Liver (tissue), 3 donors: ENCODE data around the gene DEPDC5.

Experiments used
- CTCF ChIP-seq: fragments of 150-350 bp; IDR thresholded peaks from 2 replicates; pipeline ENCODE4 v1.5.1; 2017; ENCODE audit warnings: improper control_type of control experiment, low read depth, low read length; ENCODE audit not compliant: missing input control
- EGR1 ChIP-seq, 2 donors: IDR thresholded peaks; 2 replicates each; pipeline ENCODE4 v1.6.1; 2016 to 2018; ENCODE audit warnings: antibody characterized with exemption in 2 of 2, low read depth in 2 of 2
- GABPA ChIP-seq, 2 donors: IDR thresholded peaks in 1 of 2; conservative IDR thresholded peaks in 1 of 2; 2 replicates each; pipeline ENCODE4 v1.6.1; 2016; ENCODE audit warnings: antibody characterized with exemption in 2 of 2, mild to moderate bottlenecking in 1 of 2, moderate library complexity in 1 of 2
- JUND ChIP-seq, 2 donors: IDR thresholded peaks; 2 replicates each; pipeline ENCODE4 v1.6.1; 2016; ENCODE audit warnings: antibody characterized with exemption in 2 of 2
- NR2F2 ChIP-seq: IDR thresholded peaks from 2 replicates; pipeline ENCODE4 v1.6.1; 2016; ENCODE audit warnings: antibody characterized with exemption
- RAD21 ChIP-seq, 2 donors: IDR thresholded peaks; 2 replicates each; pipeline ENCODE4 v1.6.1; 2016; ENCODE audit warnings: antibody characterized with exemption in 2 of 2, mild to moderate bottlenecking in 2 of 2
- REST ChIP-seq: IDR thresholded peaks from 2 replicates; pipeline ENCODE4 v1.6.1; 2016; ENCODE audit warnings: antibody characterized with exemption, mild to moderate bottlenecking
- RXRA ChIP-seq, 2 donors: IDR thresholded peaks; 2 replicates each; pipeline ENCODE4 v1.6.1; 2017 to 2018; ENCODE audit warnings: antibody characterized with exemption in 2 of 2, mild to moderate bottlenecking in 1 of 2
- SP1 ChIP-seq: IDR thresholded peaks from 2 replicates; pipeline ENCODE4 v1.6.1; 2018; ENCODE audit warnings: antibody characterized with exemption, mild to moderate bottlenecking
- TAF1 ChIP-seq: conservative IDR thresholded peaks from 2 replicates; pipeline ENCODE4 v1.6.1; 2016; ENCODE audit warnings: antibody characterized with exemption, mild to moderate bottlenecking
- YY1 ChIP-seq: IDR thresholded peaks from 2 replicates; pipeline ENCODE4 v1.6.1; 2016; ENCODE audit warnings: antibody characterized with exemption, mild to moderate bottlenecking
- TF ChIP-seq, protein P1 (sequence below): IDR thresholded peaks from 2 replicates; pipeline ENCODE4 v1.6.1; 2016; ENCODE audit warnings: antibody characterized with exemption
- TF ChIP-seq, protein P2 (sequence below): IDR thresholded peaks from 2 replicates; pipeline ENCODE4 v1.6.1; 2016; ENCODE audit warnings: antibody characterized with exemption
- TF ChIP-seq, protein P3 (sequence below): IDR thresholded peaks from 2 replicates; pipeline ENCODE4 v1.6.1; 2016; ENCODE audit warnings: antibody characterized with exemption
- donor health status: healthy.
- donor health status: healthy.

DNA sequence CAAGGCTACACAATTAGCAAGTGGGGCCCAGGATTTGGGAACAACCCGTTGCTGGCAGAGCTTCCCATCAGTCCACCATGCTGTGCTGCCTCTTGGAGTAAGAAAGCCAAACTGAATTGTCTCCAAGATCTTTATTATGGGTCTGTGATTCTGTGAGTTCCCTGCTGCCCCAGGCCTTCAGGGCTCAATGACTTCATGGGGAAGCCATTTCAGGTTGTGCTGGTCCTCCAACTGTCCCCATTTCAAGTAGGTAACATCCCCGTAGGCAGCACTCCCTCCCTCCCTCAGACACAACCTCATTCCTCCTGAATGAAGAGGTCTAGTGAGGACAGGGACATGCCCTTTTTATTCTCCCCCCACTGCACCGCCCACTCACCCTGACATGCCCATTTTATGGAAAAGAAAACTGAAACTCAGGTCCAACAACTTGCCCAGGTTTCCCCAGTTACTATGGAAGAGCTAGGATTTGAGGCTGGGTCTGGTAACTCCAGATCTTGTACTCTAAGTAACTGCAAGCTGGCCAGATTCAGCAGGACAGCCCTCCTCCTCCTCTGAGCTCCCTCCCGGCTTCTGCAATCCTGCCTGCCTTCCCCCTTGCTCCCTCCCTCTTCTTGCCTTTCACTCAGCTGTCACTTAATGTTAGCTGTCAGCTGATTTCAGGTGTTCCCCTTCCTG is 182.3 kb downstream of the DEPDC5 start:
- no peak for TF ChIP-seq YY1
- TF ChIP-seq CTCF = no peak
- no peak for TF ChIP-seq RAD21 (IDR thresholded peaks at IDR 0.05)
- TF ChIP-seq NR2F2 = no peak
- no peak for TF ChIP-seq TAF1
- no peak for TF ChIP-seq SP1
- TF ChIP-seq GABPA (IDR thresholded peaks at IDR 0.05 in 1 of 2, conservative IDR thresholded peaks at IDR 0.05 in 1 of 2) = no peak
- no peak for TF ChIP-seq EGR1 (IDR thresholded peaks at IDR 0.05; ENCODE audit: low read depth in 2 of 2)
- TF ChIP-seq, protein P1, sequence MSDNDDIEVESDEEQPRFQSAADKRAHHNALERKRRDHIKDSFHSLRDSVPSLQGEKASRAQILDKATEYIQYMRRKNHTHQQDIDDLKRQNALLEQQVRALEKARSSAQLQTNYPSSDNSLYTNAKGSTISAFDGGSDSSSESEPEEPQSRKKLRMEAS = no peak
- TF ChIP-seq, protein P2, sequence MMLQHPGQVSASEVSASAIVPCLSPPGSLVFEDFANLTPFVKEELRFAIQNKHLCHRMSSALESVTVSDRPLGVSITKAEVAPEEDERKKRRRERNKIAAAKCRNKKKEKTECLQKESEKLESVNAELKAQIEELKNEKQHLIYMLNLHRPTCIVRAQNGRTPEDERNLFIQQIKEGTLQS = no peak
- no peak for TF ChIP-seq REST
- TF ChIP-seq JUND (IDR thresholded peaks at IDR 0.05) = no peak
- TF ChIP-seq, protein P3, sequence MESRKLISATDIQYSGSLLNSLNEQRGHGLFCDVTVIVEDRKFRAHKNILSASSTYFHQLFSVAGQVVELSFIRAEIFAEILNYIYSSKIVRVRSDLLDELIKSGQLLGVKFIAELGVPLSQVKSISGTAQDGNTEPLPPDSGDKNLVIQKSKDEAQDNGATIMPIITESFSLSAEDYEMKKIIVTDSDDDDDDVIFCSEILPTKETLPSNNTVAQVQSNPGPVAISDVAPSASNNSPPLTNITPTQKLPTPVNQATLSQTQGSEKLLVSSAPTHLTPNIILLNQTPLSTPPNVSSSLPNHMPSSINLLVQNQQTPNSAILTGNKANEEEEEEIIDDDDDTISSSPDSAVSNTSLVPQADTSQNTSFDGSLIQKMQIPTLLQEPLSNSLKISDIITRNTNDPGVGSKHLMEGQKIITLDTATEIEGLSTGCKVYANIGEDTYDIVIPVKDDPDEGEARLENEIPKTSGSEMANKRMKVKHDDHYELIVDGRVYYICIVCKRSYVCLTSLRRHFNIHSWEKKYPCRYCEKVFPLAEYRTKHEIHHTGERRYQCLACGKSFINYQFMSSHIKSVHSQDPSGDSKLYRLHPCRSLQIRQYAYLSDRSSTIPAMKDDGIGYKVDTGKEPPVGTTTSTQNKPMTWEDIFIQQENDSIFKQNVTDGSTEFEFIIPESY = no peak
- no peak for TF ChIP-seq RXRA (IDR thresholded peaks at IDR 0.05)
